Astrocyte of the cerebellum (primary cell): ENCODE data around the gene CFAP299.

Experiments used
- DNase-seq: peaks from one replicate; pipeline ENCODE4 v3.0.0-alpha.2; 2011; ENCODE audit warnings: low read depth
- H3K4me3 ChIP-seq: 2 replicates; pipeline ENCODE4 v1.5.1; 2011; ENCODE audit warnings: mild to moderate bottlenecking, low read depth, low read length, moderate library complexity
- CTCF ChIP-seq: IDR thresholded peaks from 2 replicates; pipeline ENCODE4 v1.5.1; 2012; ENCODE audit warnings: low read length, low read depth, moderate library complexity, mild to moderate bottlenecking; ENCODE audit errors: missing control alignments
- in situ Hi-C: cut with HindIII; loops from 2 replicates; pipeline ENCODE4 v1.10.0; 2017; ENCODE audit warnings: low sequenced_read_pairs

CFAP299 gene

GRCh38 chr4:80302616-80303223, 32.8 kb upstream of the CFAP299 start:
- no peak for DNase-seq
- H3K4me3 ChIP-seq: no peak overlapping the region
- no peak for TF ChIP-seq CTCF
- in situ Hi-C loops: no loop called here

GRCh38 chr4:80305466-80305865, 30.1 kb upstream of the CFAP299 start:
- H3K4me3 ChIP-seq: no peak overlapping the region
- in situ Hi-C loops: no loop called here
- no peak for TF ChIP-seq CTCF
- no peak for DNase-seq

- TF ChIP-seq CTCF: no peak
- DNase-seq: no peak
- in situ Hi-C loops: no loop called here
- no peak overlapping the region for H3K4me3 ChIP-seq
Measured at GRCh38 chr4:80306260-80306659, 29.3 kb upstream of the CFAP299 start.

GRCh38 chr4:80307183-80307735, 28.3 kb upstream of the CFAP299 start:
- TF ChIP-seq CTCF: no peak
- DNase-seq: no peak
- no peak overlapping the region for H3K4me3 ChIP-seq
- in situ Hi-C loops: no loop called here

- in situ Hi-C loops: no loop called here
- no peak overlapping the region for H3K4me3 ChIP-seq
- DNase-seq: no peak
Measured at GRCh38 chr4:80307774-80308465, 27.6 kb upstream of the CFAP299 start.

GRCh38 chr4:80308466-80308822, 27.1 kb upstream of the CFAP299 start:
- no peak overlapping the region for H3K4me3 ChIP-seq
- DNase-seq: no peak
- TF ChIP-seq CTCF: no peak
- in situ Hi-C loops: no loop called here

More at GRCh38 chr4:80307774-80308465, 27.6 kb upstream of the CFAP299 start:
- TF ChIP-seq CTCF: no peak
